ENCODE results near the gene A1BG.

Gene A1BG

GRCh38 chr19:58307736-58308135, 45.6 kb downstream of the A1BG start:
- Histone ChIP-seq H3K27ac (ENCODE audit: low read depth, low read length) (no peak overlapping the region), H3K4me1 (ENCODE audit: control insufficient read depth, insufficient read depth, low read length) (0 out of 2 replicates have a peak, but pooled peaks cover 5% of the 10 kb centered on the region), H3K4me3 (ENCODE audit: low read depth, low read length) (no peak overlapping the region), H3K36me3 (ENCODE audit: control insufficient read depth, insufficient read depth, low read length) (peaks cover 44% of the 10 kb centered on the region), H3K9me3 (ENCODE audit: control insufficient read depth, insufficient read depth, low read length) (no peaks in the 10 kb centered on the region), H3K27me3 (ENCODE audit: control insufficient read depth, insufficient read depth, low read length) (no peaks in the 10 kb centered on the region), H3K9ac (ENCODE audit: low read depth, low read length) (no peak overlapping the region)

- H3K27me3 ChIP-seq (ENCODE audit: control insufficient read depth, insufficient read depth, low read length): no peaks in the 10 kb centered on the region
- 0 out of 2 replicates have a peak, but pooled peaks cover 5% of the 10 kb centered on the region for H3K4me1 ChIP-seq (ENCODE audit: control insufficient read depth, insufficient read depth, low read length)
- H3K27ac ChIP-seq (ENCODE audit: low read depth, low read length): no peak overlapping the region
- peaks cover 42% of the 10 kb centered on the region for H3K36me3 ChIP-seq (ENCODE audit: control insufficient read depth, insufficient read depth, low read length)
- H3K9me3 ChIP-seq (ENCODE audit: control insufficient read depth, insufficient read depth, low read length): no peaks in the 10 kb centered on the region
- peak overlapping the region; percentile 77 for H3K9ac ChIP-seq (ENCODE audit: low read depth, low read length)
- H3K4me3 ChIP-seq (ENCODE audit: low read depth, low read length): peak overlapping the region; percentile 93
These were observed 47.4 kb downstream of the A1BG start for GRCh38 chr19:58305932-58306323.

- Histone ChIP-seq H3K36me3 (ENCODE audit: control insufficient read depth, insufficient read depth, low read length) (peaks cover 48% of the 10 kb centered on the region), H3K9me3 (ENCODE audit: control insufficient read depth, insufficient read depth, low read length) (no peaks in the 10 kb centered on the region), H3K27ac (ENCODE audit: low read depth, low read length) (peak within 1 kb of the TSS; percentile 46)
These were observed 48.0 kb downstream of the A1BG start, which contains the start of gene ERVK3-1 for GRCh38 chr19:58305065-58305931. Gene ERVK3-1 (plus strand): TSS chr19:58305377. CDS start chr19:58312169, 6,792 bp downstream.

GRCh38 chr19:58304748-58305064, 48.6 kb downstream of the A1BG start:
- Histone ChIP-seq H3K9me3 (ENCODE audit: control insufficient read depth, insufficient read depth, low read length) (no peaks in the 10 kb centered on the region), H3K27ac (ENCODE audit: low read depth, low read length) (peak overlapping the region; percentile 1), H3K4me3 (ENCODE audit: low read depth, low read length) (peak overlapping the region; percentile 93), H3K27me3 (ENCODE audit: control insufficient read depth, insufficient read depth, low read length) (no peaks in the 10 kb centered on the region), H3K4me1 (ENCODE audit: control insufficient read depth, insufficient read depth, low read length) (0 out of 2 replicates have a peak, but pooled peaks cover 5% of the 10 kb centered on the region), H3K9ac (ENCODE audit: low read depth, low read length) (no peak overlapping the region), H3K36me3 (ENCODE audit: control insufficient read depth, insufficient read depth, low read length) (peaks cover 54% of the 10 kb centered on the region)

More at GRCh38 chr19:58305065-58305931, 48.0 kb downstream of the A1BG start, which contains the start of gene ERVK3-1:
- peak within 1 kb of the TSS; percentile 93 for H3K4me3 ChIP-seq (ENCODE audit: low read depth, low read length)
- H3K27me3 ChIP-seq (ENCODE audit: control insufficient read depth, insufficient read depth, low read length): no peaks in the 10 kb centered on the region
- H3K4me1 ChIP-seq (ENCODE audit: control insufficient read depth, insufficient read depth, low read length): 0 out of 2 replicates have a peak, but pooled peaks cover 5% of the 10 kb centered on the region
- H3K9ac ChIP-seq (ENCODE audit: low read depth, low read length): peak within 1 kb of the TSS; percentile 77

GRCh38 chr19:58304255-58304654, 49.0 kb downstream of the A1BG start:
- Histone ChIP-seq H3K27me3 (ENCODE audit: control insufficient read depth, insufficient read depth, low read length) (no peaks in the 10 kb centered on the region), H3K9ac (ENCODE audit: low read depth, low read length) (no peak overlapping the region), H3K27ac (ENCODE audit: low read depth, low read length) (no peak overlapping the region), H3K36me3 (ENCODE audit: control insufficient read depth, insufficient read depth, low read length) (peaks cover 52% of the 10 kb centered on the region), H3K9me3 (ENCODE audit: control insufficient read depth, insufficient read depth, low read length) (no peaks in the 10 kb centered on the region), H3K4me3 (ENCODE audit: low read depth, low read length) (peak overlapping the region; percentile 93; the same call in 1 of the 2 replicates), H3K4me1 (ENCODE audit: control insufficient read depth, insufficient read depth, low read length) (0 out of 2 replicates have a peak, but pooled peaks cover 5% of the 10 kb centered on the region)

GRCh38 chr19:58300620-58301019, 52.7 kb downstream of the A1BG start:
- no peaks in the 10 kb centered on the region for H3K27me3 ChIP-seq (ENCODE audit: control insufficient read depth, insufficient read depth, low read length)
- H3K27ac ChIP-seq (ENCODE audit: low read depth, low read length): no peak overlapping the region
- peaks cover 55% of the 10 kb centered on the region for H3K36me3 ChIP-seq (ENCODE audit: control insufficient read depth, insufficient read depth, low read length)
- no peak overlapping the region for H3K4me3 ChIP-seq (ENCODE audit: low read depth, low read length)
- no peaks in the 10 kb centered on the region for H3K9me3 ChIP-seq (ENCODE audit: control insufficient read depth, insufficient read depth, low read length)
- H3K9ac ChIP-seq (ENCODE audit: low read depth, low read length): no peak overlapping the region
- no peaks in the 10 kb centered on the region for H3K4me1 ChIP-seq (ENCODE audit: control insufficient read depth, insufficient read depth, low read length)

GRCh38 chr19:58296104-58296503, 57.2 kb downstream of the A1BG start:
- Histone ChIP-seq H3K4me3 (ENCODE audit: low read depth, low read length) (no peak overlapping the region), H3K9ac (ENCODE audit: low read depth, low read length) (no peak overlapping the region), H3K4me1 (ENCODE audit: control insufficient read depth, insufficient read depth, low read length) (no peaks in the 10 kb centered on the region), H3K36me3 (ENCODE audit: control insufficient read depth, insufficient read depth, low read length) (peaks cover 87% of the 10 kb centered on the region), H3K27me3 (ENCODE audit: control insufficient read depth, insufficient read depth, low read length) (no peaks in the 10 kb centered on the region), H3K27ac (ENCODE audit: low read depth, low read length) (no peak overlapping the region), H3K9me3 (ENCODE audit: control insufficient read depth, insufficient read depth, low read length) (peaks cover 6% of the 10 kb centered on the region; the same call in 1 of the 2 replicates)
